AML-193 (cell line): Measurements from ENCODE around the gene ST6GALNAC5.
A peak's percentile ranks its signal among the peaks of the same experiment; 100 is the strongest.
"Not testable (repeated sequence)": the region's sequence is repeated elsewhere in the genome, so short reads cannot be mapped to it uniquely, and the experiment has no call there.

Experiments
- DNase-seq, 2 experiments: peaks; one replicate each; lab custom pipeline; 2025; lab: John Stamatoyannopoulos, UW

The ST6GALNAC5 gene

DNA sequence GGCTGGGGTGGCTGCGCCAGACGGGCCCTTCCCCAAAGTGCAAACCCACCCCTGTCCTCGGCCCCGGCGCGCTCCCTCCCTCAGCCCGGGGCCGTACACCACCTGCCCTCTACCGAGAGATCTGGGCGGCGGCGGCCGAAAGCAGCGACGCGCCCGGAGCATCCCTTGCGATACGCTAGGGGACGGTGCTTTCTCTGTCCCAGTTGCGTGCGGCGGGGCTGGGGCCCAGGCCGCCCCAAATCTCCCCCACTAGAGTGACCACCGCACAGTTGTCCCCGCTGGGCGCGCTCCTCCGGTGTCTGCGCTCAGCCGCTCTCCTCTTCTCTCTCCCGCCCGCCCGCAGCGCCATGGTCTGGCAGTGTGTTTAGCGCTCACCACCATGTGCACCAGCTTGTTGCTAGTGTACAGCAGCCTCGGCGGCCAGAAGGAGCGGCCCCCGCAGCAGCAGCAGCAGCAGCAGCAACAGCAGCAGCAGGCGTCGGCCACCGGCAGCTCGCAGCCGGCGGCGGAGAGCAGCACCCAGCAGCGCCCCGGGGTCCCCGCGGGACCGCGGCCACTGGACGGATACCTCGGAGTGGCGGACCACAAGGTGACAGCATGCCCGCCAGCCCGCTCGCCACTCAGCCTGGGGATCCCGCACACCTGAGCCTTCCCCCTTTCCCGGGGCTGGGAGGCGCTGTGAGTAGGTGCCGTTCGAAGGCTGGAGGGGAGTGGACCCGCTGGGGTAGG lies 1.0 kb downstream of the ST6GALNAC5 start:
- DNase-seq: no peak

DNA sequence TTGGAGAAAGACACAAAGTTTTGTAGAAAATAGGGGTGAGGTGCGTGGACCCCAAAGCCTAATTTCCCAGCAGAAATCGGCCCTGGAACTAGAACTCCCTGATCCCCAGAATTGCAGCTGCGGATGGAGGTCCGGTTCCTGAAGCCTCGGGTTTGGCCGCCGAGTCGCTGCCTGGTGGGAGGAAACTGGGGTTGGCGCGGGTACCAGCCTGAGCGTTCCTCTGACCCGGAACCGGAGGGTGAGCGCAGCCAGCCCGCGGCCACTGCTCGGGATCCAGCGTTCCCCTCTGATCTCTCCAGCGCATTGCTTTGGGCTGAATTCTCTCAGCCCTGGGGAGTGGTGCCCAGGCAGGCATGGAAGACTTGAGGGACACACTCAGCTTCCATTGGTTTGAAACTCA lies 1.6 kb downstream of the ST6GALNAC5 start:
- no peak for DNase-seq

- no peak for DNase-seq
These were observed 2.8 kb downstream of the ST6GALNAC5 start for GRCh38 chr1:76870037-76870436.

DNA sequence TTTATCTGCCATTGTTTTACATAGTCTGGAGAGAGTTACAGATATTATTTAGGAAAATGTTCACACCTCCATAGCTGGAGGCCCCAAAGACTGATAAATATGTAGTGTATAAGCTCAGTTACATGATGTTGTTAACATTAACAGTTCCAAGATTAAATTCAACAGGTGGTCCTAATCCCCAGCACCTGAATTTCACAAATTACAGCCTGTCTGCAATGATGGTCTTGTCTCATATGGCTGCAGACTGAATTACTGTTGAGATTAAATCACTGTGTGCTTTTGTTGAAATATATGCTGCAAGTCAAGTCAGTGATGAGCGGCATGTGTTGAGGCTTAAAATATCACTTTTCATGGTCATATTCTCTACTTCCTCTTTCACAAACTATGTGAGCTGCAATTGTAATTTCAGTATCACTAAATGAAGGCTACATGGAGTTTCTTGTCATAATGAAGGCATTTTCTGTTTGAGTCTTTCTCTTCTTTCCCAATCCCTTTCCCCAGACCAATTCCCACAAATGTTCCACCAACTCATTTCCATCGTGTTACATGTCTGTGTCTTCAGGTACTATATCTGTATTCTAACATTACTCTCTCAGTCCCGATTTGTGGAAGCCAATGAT lies 4.2 kb downstream of the ST6GALNAC5 start:
- DNase-seq: no peak

GRCh38 chr1:76872944-76873343 lies 5.7 kb downstream of the ST6GALNAC5 start:
- DNase-seq: no peak

GRCh38 chr1:76876655-76877395 lies 9.5 kb downstream of the ST6GALNAC5 start:
- DNase-seq: no peak

DNA sequence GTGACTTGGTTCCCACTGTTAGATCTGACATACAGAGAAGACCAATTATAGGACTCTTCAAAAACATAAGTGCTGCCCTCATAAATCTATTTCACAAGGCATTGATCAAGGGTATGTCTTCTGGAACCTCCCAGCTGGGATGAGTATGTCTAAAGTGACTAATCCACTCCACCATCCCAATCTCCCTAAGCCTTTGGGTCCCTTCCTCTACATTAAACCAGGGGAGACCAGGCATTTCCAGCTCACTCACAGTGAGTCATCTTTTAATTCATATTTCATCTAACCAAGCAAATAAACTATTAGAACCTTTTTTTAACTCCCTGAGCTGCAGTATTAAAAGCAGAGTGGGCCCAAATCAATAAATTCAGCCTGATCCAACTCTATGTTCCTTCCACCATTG lies 11.7 kb downstream of the ST6GALNAC5 start:
- DNase-seq: not testable (repeated sequence)

- DNase-seq: no peak
These were observed 14.5 kb downstream of the ST6GALNAC5 start for GRCh38 chr1:76881762-76882161.

GRCh38 chr1:76891931-76892622 lies 24.8 kb downstream of the ST6GALNAC5 start:
- peak; percentile 54 to 63 for DNase-seq

GRCh38 chr1:76892675-76893074 lies 25.4 kb downstream of the ST6GALNAC5 start:
- DNase-seq: peak; percentile 51 to 64

GRCh38 chr1:76901158-76901767 lies 34.0 kb downstream of the ST6GALNAC5 start:
- DNase-seq: peak; percentile 41 to 51

GRCh38 chr1:76905876-76906595 lies 38.8 kb downstream of the ST6GALNAC5 start:
- DNase-seq: peak; percentile 77 to 85

- no peak for DNase-seq
These were observed 42.0 kb downstream of the ST6GALNAC5 start for GRCh38 chr1:76909311-76909710.

- no peak for DNase-seq
These were observed 51.8 kb downstream of the ST6GALNAC5 start for GRCh38 chr1:76919085-76919484.

GRCh38 chr1:76921590-76921989 lies 54.3 kb downstream of the ST6GALNAC5 start:
- DNase-seq: no peak

DNA sequence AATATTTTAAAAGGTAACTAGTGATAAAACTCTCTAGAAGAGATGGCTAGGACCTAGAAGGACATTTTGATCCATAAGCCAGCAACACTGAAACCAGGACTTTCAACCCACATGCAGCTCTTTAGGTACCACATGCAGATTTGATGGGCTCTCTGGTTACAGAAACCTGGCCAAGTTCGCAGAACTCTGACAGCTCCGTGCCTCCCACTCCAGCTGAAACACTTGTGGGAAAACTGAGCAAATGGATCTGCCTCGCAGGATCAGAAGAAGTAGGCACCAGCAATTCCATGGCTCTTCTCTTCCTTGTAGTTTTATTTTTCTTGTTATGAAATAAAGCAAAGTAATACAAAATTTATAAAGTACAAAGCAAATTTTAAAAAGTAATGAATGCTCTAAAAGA lies 58.5 kb downstream of the ST6GALNAC5 start:
- DNase-seq: no peak

DNA sequence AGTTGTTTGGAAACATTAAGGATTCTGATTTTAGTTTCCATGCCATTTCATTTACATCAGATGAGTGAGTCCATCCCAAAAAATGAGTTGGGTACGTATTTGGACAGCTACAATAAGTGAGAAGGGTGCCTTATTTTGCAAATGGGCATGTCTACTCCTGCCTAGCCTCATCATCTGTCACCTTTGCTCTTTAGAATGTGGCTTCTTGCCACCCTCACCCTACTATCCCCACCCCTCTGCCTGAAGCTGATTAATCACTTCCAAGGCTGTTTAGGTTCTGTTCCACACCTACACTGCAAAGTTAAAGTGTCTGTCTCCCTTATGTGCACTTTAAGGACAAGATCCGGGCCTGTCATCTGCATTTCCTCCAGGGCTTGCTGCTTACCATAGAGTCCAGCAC lies 61.2 kb downstream of the ST6GALNAC5 start:
- no peak for DNase-seq

DNA sequence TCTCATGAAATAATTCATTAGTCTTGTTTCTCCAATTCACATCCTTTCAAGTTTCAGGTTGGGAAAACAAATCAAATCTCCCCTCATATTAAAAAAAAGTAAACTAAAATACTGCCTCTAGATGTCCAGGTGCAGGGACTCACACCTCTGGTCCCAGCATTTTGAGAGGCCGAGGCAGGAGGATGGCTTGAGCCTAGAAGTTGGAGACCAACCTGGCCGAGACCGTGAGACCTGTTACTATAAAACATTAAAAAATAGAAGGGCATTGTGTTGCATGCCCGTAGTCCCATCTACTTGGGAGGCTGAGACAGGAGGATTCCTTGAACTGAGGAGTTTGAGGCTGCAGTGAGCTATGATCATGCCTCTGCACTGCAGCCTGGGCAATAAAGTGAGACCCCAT lies 61.9 kb downstream of the ST6GALNAC5 start:
- DNase-seq: no peak

DNA sequence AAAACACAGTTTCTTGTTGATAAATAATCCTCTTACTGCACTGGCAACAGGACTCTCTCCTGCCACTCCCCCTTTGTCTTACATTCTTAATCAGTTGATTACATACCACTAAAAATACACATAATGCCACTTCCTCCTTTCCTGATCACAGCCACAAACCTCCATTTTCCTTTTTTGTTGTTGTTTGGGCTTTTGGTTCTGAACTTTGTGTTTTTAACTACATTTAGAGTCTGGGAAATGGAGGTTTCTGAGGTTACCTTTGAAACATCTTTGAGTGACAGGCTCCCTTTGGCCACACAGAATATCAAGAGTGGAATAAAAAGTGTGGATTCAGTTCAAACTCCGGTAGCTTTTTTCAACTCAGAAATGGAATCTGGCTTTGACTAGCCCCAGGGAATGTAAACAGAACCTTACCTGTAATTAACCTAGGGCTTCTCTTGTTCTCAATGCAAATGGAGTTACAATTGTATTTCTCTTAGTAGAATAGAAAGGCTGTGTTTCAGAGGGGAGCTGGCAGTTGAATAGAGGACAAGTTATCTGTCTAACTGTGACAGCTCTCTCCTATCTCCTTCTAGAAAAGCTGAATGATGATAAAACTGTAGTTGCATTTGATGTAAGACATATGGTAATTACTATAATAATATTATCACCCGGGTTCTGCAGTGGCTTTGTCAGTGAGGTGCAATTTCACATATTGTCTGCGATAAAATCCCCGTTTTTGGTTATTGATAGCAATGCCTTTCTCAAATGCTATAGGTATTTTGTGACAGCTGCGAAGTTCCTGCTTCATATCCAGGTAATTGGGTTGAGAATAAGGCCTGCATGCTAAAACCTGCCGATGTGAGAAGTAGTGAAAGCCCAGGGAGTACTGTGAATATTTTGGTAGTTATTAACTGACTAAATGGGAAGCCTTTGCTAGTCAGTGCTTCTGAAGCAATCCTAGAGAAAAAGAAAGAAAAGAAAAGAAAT lies 66.9 kb downstream of the ST6GALNAC5 start:
- no peak for DNase-seq

- DNase-seq: no peak
These were observed 71.0 kb downstream of the ST6GALNAC5 start for GRCh38 chr1:76938304-76938703.
